Fibroblast of gingiva (primary cell): ENCODE results near the gene REXO5.
"Not testable (repeated sequence)": the region's sequence is repeated elsewhere in the genome, so short reads cannot be mapped to it uniquely, and the experiment has no call there.

Experiments used
- DNase-seq: peaks from one replicate; pipeline ENCODE4 v3.0.0-alpha.2; 2011; ENCODE audit warnings: low read depth

REXO5 gene, protein sequence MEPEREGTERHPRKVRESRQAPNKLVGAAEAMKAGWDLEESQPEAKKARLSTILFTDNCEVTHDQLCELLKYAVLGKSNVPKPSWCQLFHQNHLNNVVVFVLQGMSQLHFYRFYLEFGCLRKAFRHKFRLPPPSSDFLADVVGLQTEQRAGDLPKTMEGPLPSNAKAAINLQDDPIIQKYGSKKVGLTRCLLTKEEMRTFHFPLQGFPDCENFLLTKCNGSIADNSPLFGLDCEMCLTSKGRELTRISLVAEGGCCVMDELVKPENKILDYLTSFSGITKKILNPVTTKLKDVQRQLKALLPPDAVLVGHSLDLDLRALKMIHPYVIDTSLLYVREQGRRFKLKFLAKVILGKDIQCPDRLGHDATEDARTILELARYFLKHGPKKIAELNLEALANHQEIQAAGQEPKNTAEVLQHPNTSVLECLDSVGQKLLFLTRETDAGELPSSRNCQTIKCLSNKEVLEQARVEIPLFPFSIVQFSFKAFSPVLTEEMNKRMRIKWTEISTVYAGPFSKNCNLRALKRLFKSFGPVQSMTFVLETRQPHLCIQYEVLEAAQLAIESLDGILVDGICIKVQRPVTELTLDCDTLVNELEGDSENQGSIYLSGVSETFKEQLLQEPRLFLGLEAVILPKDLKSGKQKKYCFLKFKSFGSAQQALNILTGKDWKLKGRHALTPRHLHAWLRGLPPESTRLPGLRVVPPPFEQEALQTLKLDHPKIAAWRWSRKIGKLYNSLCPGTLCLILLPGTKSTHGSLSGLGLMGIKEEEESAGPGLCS

DNA sequence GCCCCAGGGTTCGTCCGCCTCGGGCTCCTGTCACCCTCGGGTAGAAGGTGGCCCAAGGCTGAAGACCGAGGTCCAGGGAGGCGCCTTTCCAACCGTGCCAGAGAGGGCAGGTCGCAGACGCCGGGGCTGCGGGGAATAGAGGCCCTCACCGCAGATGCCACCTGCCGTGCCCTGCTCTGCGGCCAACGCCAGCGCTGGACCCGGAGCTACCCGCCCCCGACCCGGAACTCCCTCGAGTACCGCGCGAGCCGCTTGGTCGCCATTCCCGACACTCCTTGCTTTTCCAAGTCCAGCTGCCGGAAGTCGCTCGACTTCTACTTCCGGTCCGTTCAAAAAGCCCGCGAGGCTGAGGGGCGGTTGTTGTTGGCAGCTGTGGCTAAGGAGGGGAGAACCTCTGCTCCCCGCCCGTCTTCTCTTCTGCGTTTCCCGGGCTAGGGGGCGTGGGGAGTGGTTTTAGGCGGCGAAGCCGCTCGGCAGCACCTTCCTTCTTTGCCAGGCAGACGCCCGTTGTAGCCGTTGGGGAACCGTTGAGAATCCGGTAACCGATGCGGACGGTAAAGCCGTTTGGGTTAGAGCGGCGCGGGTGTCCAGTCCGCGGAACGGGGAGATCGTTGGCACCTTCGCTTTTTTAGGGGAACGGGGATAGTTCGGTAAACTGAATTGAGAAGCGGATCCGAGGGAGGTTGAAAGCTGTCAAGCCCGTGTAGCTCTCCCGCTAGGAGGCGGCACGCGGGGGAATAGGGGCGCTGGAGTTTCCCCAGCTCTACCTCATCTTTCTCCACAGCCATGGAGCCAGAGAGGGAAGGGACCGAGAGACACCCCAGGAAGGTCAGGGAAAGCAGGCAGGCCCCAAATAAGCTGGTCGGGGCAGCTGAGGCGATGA is at the start of gene REXO5, which contains the start of gene ERI2:
REXO5 (plus strand) TSS at position 360 of the 883 bp plus-strand sequence; CDS start at position 787, 427 bp downstream.
ERI2 (minus strand) TSS at position 305 of the 883 bp plus-strand sequence; CDS start at position 263, 42 bp downstream.
- peak; percentile 93 for DNase-seq

DNA sequence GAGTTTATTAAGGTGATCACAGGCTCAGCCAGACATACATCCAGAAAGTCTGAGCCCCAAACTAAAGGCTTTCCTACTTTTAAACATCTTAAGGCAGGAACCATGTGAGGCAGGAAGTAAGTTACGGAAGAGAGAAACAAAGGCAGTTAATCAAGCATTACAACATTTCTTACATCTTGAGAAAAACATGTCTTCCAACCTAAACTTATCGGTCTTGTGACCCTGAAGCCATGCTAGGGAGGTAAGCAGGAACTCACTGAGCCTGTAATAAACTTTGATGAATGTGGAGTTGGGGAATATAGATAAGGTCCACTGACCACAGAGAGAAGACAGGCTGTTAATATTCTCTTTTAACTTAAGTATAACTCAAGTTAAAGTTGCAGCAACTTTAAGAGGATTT is 46.0 kb upstream of the REXO5 start:
- no peak for DNase-seq

DNA sequence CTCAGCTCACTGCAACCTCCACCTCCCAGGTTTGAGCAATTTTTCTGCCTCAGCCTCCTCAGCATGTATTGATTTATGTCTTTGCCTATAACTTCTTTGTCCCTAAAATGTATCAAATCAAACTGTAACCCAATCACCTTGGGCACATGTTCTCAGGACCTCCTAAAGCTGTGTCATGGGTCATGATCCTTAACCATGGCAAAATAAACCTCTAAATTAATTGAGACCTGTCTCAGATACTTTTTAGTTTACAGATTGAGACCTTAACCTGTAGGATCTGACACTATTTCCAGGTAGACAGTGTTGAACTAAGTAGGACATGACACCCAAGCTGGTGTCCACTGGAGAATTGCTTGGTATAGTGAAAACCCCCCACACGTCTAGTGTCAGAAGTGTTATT is 45.2 kb upstream of the REXO5 start:
- DNase-seq, result no peak

DNA sequence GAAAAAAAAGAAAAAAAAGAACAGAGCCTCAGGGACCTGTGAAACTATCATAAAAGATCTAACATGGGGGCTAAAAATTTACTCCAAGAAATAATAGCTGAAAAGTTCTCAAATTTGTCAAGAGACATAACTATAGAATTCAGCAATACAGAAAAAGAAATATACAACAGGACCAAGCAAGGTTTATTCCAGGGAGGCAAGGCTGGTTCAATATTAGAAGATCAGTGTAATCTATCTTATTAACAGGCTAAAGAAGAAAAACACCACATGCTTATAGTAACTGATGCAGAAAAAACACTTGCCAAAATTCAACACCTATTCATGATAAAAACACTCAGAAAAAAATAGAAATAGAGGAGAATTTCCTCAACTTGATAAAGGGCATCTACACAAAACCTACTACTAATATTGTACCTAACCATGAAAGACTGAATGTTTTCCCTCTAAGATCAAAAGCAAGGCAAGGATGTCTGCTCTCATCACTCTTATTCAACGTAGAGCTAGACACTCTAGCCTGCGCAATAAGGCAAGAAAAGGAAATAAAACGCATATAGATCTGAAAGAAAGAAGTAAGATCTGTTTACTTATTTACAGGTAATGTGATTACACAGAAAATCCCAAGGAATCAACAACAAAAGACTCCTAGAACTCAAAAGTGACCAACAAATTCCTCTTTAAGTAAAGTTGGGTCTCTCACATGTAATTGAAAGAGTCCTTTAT is 43.8 kb upstream of the REXO5 start:
- DNase-seq, result no peak

- peak; percentile 73 for DNase-seq
Measured at GRCh38 chr16:20763461-20764232, 42.7 kb upstream of the REXO5 start, which contains the start of gene ACSM3. ACSM3 (plus strand) TSS chr16:20764014; CDS start chr16:20770035, 6,021 bp downstream.

GRCh38 chr16:20764448-20764847 is 41.9 kb upstream of the REXO5 start:
- DNase-seq, result not testable (repeated sequence)

- no peak for DNase-seq
Measured at GRCh38 chr16:20765732-20766131, 40.6 kb upstream of the REXO5 start.

- DNase-seq, result no peak
Measured at GRCh38 chr16:20766294-20766693, 40.0 kb upstream of the REXO5 start.

DNA sequence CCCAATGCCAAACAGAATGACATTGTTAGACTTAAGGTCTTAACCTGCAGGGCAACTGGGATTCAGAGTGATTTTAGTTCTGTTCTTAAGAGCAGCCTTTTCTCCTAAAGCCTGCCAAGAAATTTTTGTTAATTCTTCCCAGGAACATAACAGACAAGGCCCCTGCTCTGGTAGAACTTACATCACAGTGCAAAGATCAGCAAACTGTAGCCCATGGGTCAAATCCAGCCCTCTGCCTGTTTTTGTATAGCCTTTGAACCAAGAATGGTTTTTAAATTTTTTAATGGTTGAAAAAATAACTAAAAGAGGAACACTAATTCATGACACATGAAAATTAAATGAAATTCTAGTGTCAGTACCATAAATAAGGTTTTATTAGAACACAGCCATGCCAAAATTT is 38.8 kb upstream of the REXO5 start:
- DNase-seq, result no peak

- no peak for DNase-seq
Measured at GRCh38 chr16:20768121-20768520, 38.2 kb upstream of the REXO5 start.

- DNase-seq, result no peak
Measured at GRCh38 chr16:20768818-20769217, 37.5 kb upstream of the REXO5 start.

GRCh38 chr16:20773679-20774078 is 32.6 kb upstream of the REXO5 start:
- no peak for DNase-seq

DNA sequence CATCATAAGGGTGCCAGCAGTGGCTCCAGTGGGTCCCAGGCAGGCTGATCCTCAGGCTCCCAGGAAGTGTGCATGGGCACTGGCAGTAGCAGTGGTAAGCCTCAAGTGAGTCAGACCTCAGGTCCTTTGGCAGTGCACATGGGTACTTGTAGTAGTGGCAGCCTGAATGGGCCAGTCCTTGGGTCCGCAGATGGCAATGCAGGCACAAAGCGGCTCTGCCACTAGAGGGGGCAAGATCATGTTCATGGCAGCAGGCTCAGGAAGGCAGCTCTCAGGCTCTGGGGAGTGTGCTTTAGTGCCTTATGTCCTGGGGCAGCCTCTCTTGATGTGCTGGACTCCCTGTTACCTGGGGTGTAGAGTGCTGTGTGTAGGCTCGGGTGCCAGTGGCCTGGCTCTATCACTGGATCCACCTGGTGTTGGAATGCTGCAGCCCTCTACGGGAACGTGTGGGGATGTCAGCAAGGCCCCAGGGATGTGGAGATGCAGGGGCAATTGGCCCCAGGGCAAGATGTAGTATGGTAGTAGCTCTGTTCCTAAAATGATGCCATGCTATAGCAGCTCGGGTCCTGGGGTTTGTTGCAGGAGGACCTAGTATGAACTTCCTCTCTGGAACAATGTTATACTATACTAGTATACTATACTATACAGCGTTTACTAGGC is 31.5 kb upstream of the REXO5 start:
- DNase-seq, result peak; percentile 53

DNA sequence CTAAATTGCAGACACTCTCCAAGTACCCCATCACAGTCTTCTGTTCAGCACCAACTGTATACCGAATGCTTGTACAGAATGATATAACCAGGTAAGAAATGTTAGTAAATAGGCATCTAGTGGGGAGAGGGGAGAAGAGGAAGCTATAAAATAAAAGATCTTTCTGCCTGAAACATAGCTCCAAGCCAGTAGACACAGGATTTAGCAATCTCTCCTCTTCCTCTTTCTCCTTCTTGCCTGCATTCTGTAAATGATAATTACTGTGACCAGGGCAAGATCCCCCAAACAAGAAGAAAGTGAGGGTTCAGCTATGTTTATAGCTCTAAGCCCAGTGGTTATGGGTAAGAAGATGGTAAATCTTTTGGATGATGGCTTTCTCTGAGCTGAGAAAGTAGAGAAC is 24.6 kb upstream of the REXO5 start:
- no peak for DNase-seq

GRCh38 chr16:20782470-20782869 is 23.9 kb upstream of the REXO5 start:
- DNase-seq, result no peak

GRCh38 chr16:20784204-20784603 is 22.1 kb upstream of the REXO5 start:
- no peak for DNase-seq

- no peak for DNase-seq
Measured at GRCh38 chr16:20789130-20789529, 17.2 kb upstream of the REXO5 start.

DNA sequence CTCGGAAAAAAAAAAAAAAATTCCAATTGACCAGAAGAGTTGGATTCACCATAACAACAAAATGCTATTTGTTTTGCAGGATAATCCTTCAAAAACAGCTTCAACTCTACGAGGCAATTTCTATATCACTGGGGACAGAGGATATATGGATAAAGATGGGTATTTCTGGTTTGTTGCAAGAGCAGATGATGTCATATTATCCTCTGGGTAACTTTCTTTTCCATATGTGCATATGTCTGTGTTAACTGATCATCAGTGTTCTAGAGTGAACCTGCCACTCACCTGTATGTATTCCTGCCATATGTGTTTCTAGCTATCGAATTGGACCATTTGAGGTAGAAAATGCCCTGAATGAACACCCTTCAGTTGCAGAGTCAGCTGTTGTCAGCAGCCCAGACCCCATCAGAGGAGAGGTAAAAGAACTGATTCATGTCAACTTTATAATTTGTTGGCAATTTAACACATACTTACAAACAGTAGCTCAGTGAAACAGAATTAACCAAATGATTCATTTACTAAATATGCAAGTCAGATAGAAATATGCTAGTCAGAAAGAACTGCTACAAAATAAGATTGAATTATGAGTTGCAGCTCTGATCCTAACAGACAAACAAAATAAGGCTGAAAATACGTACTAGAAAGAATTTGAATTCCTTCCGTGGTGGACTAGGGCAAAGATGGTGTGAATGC is 14.3 kb upstream of the REXO5 start:
- no peak for DNase-seq

DNA sequence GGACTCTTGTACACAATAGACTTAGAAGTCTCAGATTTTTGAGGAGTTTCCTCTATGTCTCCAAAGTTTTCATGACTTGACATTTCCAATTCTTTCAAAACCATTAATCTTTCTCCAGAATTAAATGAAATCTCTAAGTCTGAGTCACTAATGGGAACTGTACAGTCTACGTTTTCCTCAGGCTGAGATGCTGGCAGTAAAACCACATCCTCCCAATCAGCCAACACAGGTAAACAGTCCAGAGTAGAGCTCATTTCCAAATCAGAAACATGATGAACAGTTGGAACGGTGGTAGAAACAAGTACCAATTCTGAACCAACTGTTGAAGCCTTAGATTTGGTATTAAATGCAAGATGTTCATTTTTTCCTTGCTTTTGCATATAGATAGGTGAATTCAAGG is 8.0 kb upstream of the REXO5 start:
- DNase-seq, result no peak
